Kidney glomerular epithelial cell (primary cell): ENCODE data around the gene DNAJB6.

ENCODE experiments used
- DNase-seq: peaks from one replicate; lab custom pipeline; 2025; lab: John Stamatoyannopoulos, UW

DNAJB6 gene

GRCh38 chr7:157336383-157337315, at the start of gene DNAJB6:
Gene DNAJB6 (plus strand): TSS chr7:157337004. CDS start chr7:157358573, 21,569 bp downstream.
- DNase-seq = peak; percentile 91

- DNase-seq = no peak
Measured at GRCh38 chr7:157291404-157292080, 45.3 kb upstream of the DNAJB6 start.

- DNase-seq = no peak
Measured at GRCh38 chr7:157292258-157292657, 44.5 kb upstream of the DNAJB6 start.

GRCh38 chr7:157292770-157293412, 43.9 kb upstream of the DNAJB6 start:
- no peak for DNase-seq

- no peak for DNase-seq
Measured at GRCh38 chr7:157293413-157293788, 43.4 kb upstream of the DNAJB6 start.

GRCh38 chr7:157294773-157295172, 42.0 kb upstream of the DNAJB6 start:
- no peak for DNase-seq

GRCh38 chr7:157295338-157295737, 41.5 kb upstream of the DNAJB6 start:
- DNase-seq = no peak

- DNase-seq = no peak
Measured at GRCh38 chr7:157297185-157297584, 39.6 kb upstream of the DNAJB6 start.

- DNase-seq = no peak
Measured at GRCh38 chr7:157299317-157299612, 37.5 kb upstream of the DNAJB6 start.

- no peak for DNase-seq
Measured at GRCh38 chr7:157299613-157300368, 37.0 kb upstream of the DNAJB6 start.

- no peak for DNase-seq
Measured at GRCh38 chr7:157300369-157300825, 36.4 kb upstream of the DNAJB6 start.

GRCh38 chr7:157301610-157302120, 35.1 kb upstream of the DNAJB6 start:
- no peak for DNase-seq

- no peak for DNase-seq
Measured at GRCh38 chr7:157306846-157307838, 29.7 kb upstream of the DNAJB6 start.

- peak; percentile 95 for DNase-seq
Measured at GRCh38 chr7:157309988-157310668, 26.7 kb upstream of the DNAJB6 start.

- no peak for DNase-seq
Measured at GRCh38 chr7:157310676-157311185, 26.1 kb upstream of the DNAJB6 start.

- no peak for DNase-seq
Measured at GRCh38 chr7:157312941-157313340, 23.9 kb upstream of the DNAJB6 start.

GRCh38 chr7:157313645-157314044, 23.2 kb upstream of the DNAJB6 start:
- no peak for DNase-seq

- DNase-seq = no peak
Measured at GRCh38 chr7:157318015-157318706, 18.6 kb upstream of the DNAJB6 start.

- DNase-seq = no peak
Measured at GRCh38 chr7:157320608-157320980, 16.2 kb upstream of the DNAJB6 start.
